ENCODE results near the gene MSRB3. TPM values are rescaled to one million over a fixed set of nuclear protein-coding genes. Genes with fewer than 3 reads are reported as not detected.

The MSRB3 gene
- total RNA-seq, 3 donors from 2014 or later: 35.0 to 59.8 (median 51.8) TPM

DNA sequence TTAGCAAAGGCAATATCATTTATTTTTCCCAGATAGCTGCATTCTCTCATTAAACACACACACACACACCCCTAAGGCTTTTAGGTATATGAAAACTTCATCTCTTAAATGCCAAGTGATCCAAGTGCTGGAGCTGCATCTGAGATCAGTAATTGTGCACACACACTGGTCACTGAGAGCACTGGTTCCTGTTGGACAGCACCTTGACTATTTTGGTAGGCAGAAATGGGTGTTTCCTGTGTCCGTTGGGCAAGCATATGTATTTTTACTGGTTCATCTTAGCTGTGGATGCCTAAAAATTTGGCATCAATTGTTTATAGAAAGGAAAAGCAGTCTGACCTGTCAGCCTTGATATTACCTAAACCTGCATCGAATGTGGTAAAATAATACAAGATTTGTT lies 182.5 kb downstream of the MSRB3 start:
- no peak for DNase-seq (ENCODE audit: low spot score in 2 of 2)
- Histone ChIP-seq H3K27ac (no peak overlapping the region), H3K27me3 (no peaks in the 10 kb centered on the region), H3K36me3 (no peaks in the 10 kb centered on the region), H3K4me1 (no peaks in the 10 kb centered on the region), H3K9me3 (no peaks in the 10 kb centered on the region), H3K4me3 (no peak overlapping the region)
- intact Hi-C loops (cut with DNase I; ENCODE audit: low total_unique reads): no loop called here
- no peak for TF ChIP-seq POLR2AphosphoS5 (IDR thresholded peaks at IDR 0.05)
- TF ChIP-seq, protein P1, sequence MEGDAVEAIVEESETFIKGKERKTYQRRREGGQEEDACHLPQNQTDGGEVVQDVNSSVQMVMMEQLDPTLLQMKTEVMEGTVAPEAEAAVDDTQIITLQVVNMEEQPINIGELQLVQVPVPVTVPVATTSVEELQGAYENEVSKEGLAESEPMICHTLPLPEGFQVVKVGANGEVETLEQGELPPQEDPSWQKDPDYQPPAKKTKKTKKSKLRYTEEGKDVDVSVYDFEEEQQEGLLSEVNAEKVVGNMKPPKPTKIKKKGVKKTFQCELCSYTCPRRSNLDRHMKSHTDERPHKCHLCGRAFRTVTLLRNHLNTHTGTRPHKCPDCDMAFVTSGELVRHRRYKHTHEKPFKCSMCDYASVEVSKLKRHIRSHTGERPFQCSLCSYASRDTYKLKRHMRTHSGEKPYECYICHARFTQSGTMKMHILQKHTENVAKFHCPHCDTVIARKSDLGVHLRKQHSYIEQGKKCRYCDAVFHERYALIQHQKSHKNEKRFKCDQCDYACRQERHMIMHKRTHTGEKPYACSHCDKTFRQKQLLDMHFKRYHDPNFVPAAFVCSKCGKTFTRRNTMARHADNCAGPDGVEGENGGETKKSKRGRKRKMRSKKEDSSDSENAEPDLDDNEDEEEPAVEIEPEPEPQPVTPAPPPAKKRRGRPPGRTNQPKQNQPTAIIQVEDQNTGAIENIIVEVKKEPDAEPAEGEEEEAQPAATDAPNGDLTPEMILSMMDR (IDR thresholded peaks at IDR 0.05): no peak
- TF ChIP-seq POLR2A (IDR thresholded peaks at IDR 0.05): no peak

DNA sequence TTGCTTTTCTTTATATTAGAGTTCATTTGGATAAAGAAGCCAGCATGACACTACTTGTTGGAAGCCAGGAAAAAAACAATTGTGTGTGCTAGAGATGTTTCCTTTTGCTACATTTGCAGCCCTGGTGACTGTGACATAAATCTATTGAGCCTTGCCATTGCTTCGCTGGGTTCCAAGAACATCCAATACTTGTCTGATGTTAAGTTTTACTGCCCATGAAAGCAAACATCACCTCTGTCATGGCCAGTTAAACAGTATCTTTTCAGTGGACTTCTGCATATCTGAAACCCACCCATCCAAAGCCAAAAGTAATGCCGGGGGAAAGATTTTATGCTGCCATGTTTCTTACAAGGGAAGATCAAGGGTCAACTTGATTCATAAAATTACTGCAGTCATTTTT lies 184.0 kb downstream of the MSRB3 start:
- Histone ChIP-seq H3K4me3 (no peak overlapping the region), H3K36me3 (no peaks in the 10 kb centered on the region), H3K27ac (no peak overlapping the region), H3K4me1 (no peaks in the 10 kb centered on the region), H3K9me3 (no peaks in the 10 kb centered on the region), H3K27me3 (no peaks in the 10 kb centered on the region)
- intact Hi-C loops (cut with DNase I; ENCODE audit: low total_unique reads): no loop called here
- DNase-seq (ENCODE audit: low spot score in 2 of 2): no peak
- no peak for TF ChIP-seq POLR2AphosphoS5 (IDR thresholded peaks at IDR 0.05)
- TF ChIP-seq, protein P1 (IDR thresholded peaks at IDR 0.05): no peak
- TF ChIP-seq POLR2A (IDR thresholded peaks at IDR 0.05): no peak

DNA sequence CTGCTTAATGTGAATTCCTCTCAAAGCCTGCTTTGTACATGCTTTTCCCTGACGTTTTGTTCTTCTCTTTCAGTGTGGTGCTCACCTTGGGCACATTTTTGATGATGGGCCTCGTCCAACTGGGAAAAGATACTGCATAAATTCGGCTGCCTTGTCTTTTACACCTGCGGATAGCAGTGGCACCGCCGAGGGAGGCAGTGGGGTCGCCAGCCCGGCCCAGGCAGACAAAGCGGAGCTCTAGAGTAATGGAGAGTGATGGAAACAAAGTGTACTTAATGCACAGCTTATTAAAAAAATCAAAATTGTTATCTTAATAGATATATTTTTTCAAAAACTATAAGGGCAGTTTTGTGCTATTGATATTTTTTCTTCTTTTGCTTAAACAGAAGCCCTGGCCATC lies 184.6 kb downstream of the MSRB3 start:
- no peaks in the 10 kb centered on the region for H3K27me3 ChIP-seq
- intact Hi-C loops (cut with DNase I; ENCODE audit: low total_unique reads): no loop called here

DNA sequence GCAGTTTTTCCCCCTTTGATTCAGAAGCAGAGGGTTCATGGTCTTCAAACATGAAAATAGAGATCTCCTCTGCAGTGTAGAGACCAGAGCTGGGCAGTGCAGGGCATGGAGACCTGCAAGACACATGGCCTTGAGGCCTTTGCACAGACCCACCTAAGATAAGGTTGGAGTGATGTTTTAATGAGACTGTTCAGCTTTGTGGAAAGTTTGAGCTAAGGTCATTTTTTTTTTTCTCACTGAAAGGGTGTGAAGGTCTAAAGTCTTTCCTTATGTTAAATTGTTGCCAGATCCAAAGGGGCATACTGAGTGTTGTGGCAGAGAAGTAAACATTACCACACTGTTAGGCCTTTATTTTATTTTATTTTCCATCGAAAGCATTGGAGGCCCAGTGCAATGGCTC lies 185.1 kb downstream of the MSRB3 start:
- intact Hi-C loops (cut with DNase I; ENCODE audit: low total_unique reads): no loop called here
- H3K4me1 ChIP-seq: no peaks in the 10 kb centered on the region
- no peaks in the 10 kb centered on the region for H3K9me3 ChIP-seq
- no peak overlapping the region for H3K4me3 ChIP-seq
- TF ChIP-seq POLR2A (IDR thresholded peaks at IDR 0.05) (no peak), POLR2AphosphoS5 (IDR thresholded peaks at IDR 0.05) (no peak)
- TF ChIP-seq, protein P1 (IDR thresholded peaks at IDR 0.05): no peak
- no peaks in the 10 kb centered on the region for H3K36me3 ChIP-seq
- DNase-seq (ENCODE audit: low spot score in 2 of 2): no peak
- no peaks in the 10 kb centered on the region for H3K27me3 ChIP-seq
- no peak overlapping the region for H3K27ac ChIP-seq

More for the DNA sequence above, 184.6 kb downstream of the MSRB3 start:
- DNase-seq (ENCODE audit: low spot score in 2 of 2): no peak
- Histone ChIP-seq H3K4me3 (no peak overlapping the region), H3K27ac (no peak overlapping the region), H3K4me1 (no peaks in the 10 kb centered on the region), H3K36me3 (no peaks in the 10 kb centered on the region), H3K9me3 (no peaks in the 10 kb centered on the region)
- TF ChIP-seq, protein P1 (IDR thresholded peaks at IDR 0.05): no peak
- TF ChIP-seq POLR2AphosphoS5 (IDR thresholded peaks at IDR 0.05) (no peak), POLR2A (IDR thresholded peaks at IDR 0.05) (no peak)

DNA sequence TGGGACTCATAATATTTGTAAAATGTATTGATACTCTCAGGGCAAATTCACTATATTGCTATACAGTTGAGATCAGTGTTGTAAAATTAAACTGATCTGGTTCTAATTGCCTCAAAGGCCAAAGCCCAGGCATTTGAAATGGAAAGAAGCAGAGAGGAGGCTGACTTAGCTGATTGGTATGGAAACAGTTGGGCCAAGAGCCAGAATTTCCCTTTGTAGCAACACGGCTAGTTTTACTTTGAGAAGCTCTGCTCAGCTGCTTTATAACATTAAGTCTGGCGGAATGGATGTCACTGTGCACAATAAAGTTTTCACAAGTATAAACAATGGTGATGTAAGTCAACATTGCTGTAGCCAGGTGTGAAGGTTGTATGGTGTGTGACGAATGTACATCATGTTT lies 186.4 kb downstream of the MSRB3 start:
- H3K9me3 ChIP-seq: no peaks in the 10 kb centered on the region
- no peak overlapping the region for H3K4me3 ChIP-seq
- intact Hi-C loops (cut with DNase I; ENCODE audit: low total_unique reads): no loop called here
- DNase-seq (ENCODE audit: low spot score in 2 of 2): no peak
- no peak overlapping the region for H3K27ac ChIP-seq
- no peaks in the 10 kb centered on the region for H3K27me3 ChIP-seq
- no peaks in the 10 kb centered on the region for H3K4me1 ChIP-seq
- TF ChIP-seq POLR2AphosphoS5 (IDR thresholded peaks at IDR 0.05) (no peak), POLR2A (IDR thresholded peaks at IDR 0.05) (no peak)
- TF ChIP-seq, protein P1 (IDR thresholded peaks at IDR 0.05): no peak
- no peaks in the 10 kb centered on the region for H3K36me3 ChIP-seq

Measured in breast epithelium (tissue), 4 donors.